Activated naive CD8-positive, alpha-beta T cell treated with anti-CD3 and anti-CD28 coated beads for 36 hours (primary cell): ENCODE data around the gene ATR. TPM values are rescaled to one million over a fixed set of nuclear protein-coding genes. Genes with fewer than 3 reads are reported as not detected.
"Not testable (repeated sequence)": the region's sequence is repeated elsewhere in the genome, so short reads cannot be mapped to it uniquely, and the experiment has no call there.

Experiments used
- DNase-seq: peaks from one replicate; pipeline ENCODE4 v3.0.0; 2021
- H3K27ac Mint-ChIP-seq: one replicate; pipeline ENCODE4 v1.8.0; 2022; ENCODE audit warnings: mild to moderate bottlenecking, moderate library complexity, mixed read lengths
- H3K27me3 Mint-ChIP-seq: one replicate; pipeline ENCODE4 v1.8.0; 2022; ENCODE audit warnings: mild to moderate bottlenecking, mixed read lengths
- H3K36me3 Mint-ChIP-seq: one replicate; pipeline ENCODE4 v1.8.0; 2021; ENCODE audit warnings: mild to moderate bottlenecking, mixed read lengths
- H3K4me1 Mint-ChIP-seq: one replicate; pipeline ENCODE4 v1.8.0; 2021; ENCODE audit warnings: mixed read lengths
- H3K4me3 Mint-ChIP-seq: one replicate; pipeline ENCODE4 v1.8.0; 2022; ENCODE audit warnings: mild to moderate bottlenecking, moderate library complexity, mixed read lengths
- H3K9me3 Mint-ChIP-seq: one replicate; pipeline ENCODE4 v1.8.0; 2022; ENCODE audit warnings: mixed read lengths
- total RNA-seq, 2 experiments: library from RNA; stranded (reverse); gene quantifications; one replicate each; pipeline ENCODE4 v1.2.3, GENCODE V29; 2021

Gene ATR
- 10 to 100 TPM; 38.3 to 42.4 TPM for total RNA-seq

DNA sequence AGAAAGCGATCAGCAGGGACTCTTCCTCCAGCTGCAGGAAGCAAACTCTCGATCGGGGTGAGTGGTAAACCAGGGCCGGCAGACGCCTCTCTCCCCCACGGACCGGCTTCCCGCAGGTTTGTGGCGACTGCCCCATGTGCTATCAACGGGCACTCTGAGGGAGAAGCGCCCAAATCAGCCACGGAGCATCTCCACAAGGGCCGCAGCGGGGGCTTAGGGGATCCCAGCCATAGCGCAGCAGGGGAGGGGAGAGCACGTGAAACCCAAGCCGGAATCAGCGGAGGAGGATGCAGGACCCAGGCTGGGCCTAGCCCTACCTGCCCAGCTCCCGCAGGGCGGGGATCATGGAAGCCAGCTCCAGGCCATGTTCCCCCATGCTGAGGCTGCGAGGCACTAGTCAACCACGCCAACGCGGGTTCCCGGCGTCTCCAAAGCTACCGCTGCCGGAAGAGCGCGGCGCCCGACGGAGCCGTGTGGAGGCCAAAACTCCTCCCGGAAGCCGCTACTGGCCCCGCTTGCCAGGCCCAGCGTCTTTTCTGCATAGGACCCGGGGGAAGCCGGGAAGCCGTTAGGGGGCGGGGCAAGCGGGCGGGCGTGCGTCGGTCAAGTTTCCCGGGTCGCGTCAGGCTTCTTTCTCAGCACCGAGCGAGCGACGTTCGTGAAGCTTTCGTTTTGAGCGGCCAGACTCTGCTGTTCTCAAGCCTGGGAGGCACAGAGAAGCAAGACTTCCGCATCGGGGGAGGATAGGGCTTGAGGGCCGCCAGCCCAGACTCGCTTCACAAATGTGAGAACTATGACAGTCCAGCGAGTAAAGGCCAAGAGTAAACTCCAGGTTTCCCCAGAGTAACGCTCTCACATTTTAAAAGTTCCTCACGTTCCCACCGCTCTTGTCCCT lies at the start of gene ATR:
TSS of gene ATR (minus strand) at position 405 of the 895 bp plus-strand sequence. CDS start at position 376, 29 bp downstream.
- no peaks in the 10 kb centered on the region for H3K9me3 Mint-ChIP-seq
- H3K4me1 Mint-ChIP-seq = peaks cover 36% of the 10 kb centered on the region
- H3K4me3 Mint-ChIP-seq = peak within 1 kb of the TSS; percentile 97
- DNase-seq = peak; percentile 97
- H3K36me3 Mint-ChIP-seq = peaks cover 22% of the 10 kb centered on the region
- no peaks in the 10 kb centered on the region for H3K27me3 Mint-ChIP-seq
- H3K27ac Mint-ChIP-seq = peak within 1 kb of the TSS; percentile 96

DNA sequence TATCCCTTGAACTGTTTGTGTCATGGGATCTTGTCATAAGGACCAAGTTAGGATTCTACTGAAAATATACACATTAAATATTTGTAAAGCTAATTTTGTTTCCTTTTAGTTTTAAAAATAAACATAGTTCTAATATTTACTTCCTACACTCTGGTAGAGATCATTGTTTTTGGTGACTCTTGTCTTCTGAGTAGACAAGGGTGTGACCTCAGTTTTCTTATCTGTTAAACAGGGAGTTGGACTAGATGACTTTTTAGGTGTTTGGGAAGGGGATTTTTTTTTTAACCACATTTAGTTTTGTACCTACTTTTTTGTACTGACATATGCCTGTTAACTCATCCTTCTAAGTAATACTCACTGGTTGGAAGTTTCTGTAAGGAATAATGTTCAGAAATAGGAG lies 48.4 kb upstream of the ATR start:
- Mint-ChIP-seq H3K27ac (no peak overlapping the region), H3K27me3 (no peaks in the 10 kb centered on the region), H3K4me3 (no peak overlapping the region), H3K36me3 (no peaks in the 10 kb centered on the region), H3K4me1 (peaks cover 5% of the 10 kb centered on the region), H3K9me3 (no peaks in the 10 kb centered on the region)
- DNase-seq = no peak

DNA sequence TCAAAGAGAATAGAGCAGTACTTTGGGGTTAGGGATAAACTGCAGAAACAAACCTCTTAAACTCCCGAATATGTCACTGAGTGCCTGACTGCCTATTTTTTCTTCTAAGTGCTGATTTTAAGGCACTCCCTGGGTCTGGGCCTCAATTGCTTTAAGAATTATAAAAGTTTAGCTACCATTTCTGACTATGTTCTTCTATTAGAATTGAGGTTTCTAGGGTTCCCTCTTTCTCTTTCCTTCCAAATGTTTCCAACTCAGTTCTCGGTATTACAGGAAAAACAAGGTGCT lies 46.6 kb upstream of the ATR start:
- Mint-ChIP-seq H3K36me3 (no peaks in the 10 kb centered on the region), H3K27ac (no peak overlapping the region), H3K9me3 (no peaks in the 10 kb centered on the region), H3K4me3 (no peak overlapping the region), H3K4me1 (peaks cover 5% of the 10 kb centered on the region), H3K27me3 (no peaks in the 10 kb centered on the region)
- no peak for DNase-seq

DNA sequence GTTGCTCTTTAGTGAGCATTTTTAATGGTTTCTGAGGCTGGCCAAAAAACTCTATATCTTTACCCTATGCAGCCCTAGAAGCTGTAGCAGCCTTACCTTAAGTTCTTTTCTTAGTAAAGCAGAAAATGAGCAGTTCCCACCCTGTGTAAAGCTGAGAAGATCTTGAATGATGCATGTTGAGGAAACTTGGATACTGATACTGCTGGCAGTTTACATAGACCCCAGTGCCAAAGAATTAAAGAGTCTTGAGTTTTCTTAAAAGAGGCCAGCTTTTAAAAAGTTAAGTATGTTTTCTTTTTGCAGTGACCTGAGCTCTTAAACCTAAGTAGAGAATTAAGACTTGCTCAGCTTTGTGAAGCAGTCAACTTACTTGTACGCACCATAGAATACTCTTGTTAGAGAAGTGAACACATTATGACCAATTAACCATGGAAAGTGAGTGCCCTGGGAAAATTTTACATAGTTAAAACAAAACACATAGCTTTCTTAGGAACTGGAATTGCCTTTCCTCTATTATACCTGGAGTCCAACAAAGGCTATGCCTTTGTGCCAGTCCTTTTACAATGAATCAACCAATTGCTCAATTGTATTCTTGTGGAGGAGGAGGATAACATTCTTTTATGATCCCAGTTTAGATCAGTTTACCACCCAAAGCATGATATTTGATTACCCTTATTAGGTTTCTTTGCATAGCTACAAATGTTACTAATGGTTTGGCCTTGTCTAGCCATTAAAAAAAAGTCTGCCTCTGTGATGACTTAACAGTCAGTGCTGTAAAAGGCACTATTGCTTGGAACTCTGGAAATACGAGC lies 46.0 kb upstream of the ATR start:
- DNase-seq = no peak
- Mint-ChIP-seq H3K27ac (no peak overlapping the region), H3K9me3 (no peaks in the 10 kb centered on the region), H3K36me3 (no peaks in the 10 kb centered on the region), H3K4me3 (no peak overlapping the region), H3K4me1 (peaks cover 5% of the 10 kb centered on the region), H3K27me3 (no peaks in the 10 kb centered on the region)

DNA sequence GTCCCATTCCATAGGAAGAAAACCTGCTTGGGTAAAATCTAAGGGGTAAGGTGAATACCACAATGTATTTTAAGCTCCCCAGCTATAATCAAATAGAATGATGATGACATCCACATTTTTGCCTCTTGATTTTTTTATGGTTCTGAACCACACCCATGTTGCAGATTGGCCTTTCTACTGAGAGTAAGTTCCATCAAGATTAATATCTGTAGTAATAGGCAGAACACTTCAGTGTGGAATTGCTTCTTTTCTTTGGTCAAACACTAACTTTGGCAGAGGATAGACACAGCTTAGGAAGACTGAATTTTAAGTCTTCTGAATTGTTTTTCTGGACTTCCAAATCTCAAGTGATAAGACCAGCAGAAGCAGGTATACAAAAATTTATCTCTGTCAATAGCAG lies 44.7 kb upstream of the ATR start:
- H3K27me3 Mint-ChIP-seq = no peaks in the 10 kb centered on the region
- H3K4me3 Mint-ChIP-seq = no peak overlapping the region
- H3K36me3 Mint-ChIP-seq = no peaks in the 10 kb centered on the region
- no peaks in the 10 kb centered on the region for H3K9me3 Mint-ChIP-seq
- H3K27ac Mint-ChIP-seq = no peak overlapping the region
- DNase-seq = no peak
- peaks cover 5% of the 10 kb centered on the region for H3K4me1 Mint-ChIP-seq

DNA sequence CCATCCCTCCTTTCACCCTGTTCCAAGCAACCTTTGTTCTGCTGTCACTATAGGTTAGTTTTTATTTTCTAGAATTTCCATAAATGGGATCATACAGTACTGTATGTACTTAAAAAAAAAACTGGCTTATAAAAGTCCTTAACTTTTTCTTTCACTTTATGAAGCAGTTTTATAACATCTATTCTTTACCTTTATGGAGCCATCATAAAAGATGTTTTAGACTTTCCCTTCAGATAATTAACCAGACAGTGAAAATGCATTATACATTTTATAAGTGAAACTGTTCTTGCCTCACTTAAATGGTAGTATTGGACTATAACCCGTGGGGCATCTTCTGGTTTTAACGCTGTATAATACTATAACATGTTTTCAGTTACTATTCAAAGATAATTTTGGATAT lies 43.9 kb upstream of the ATR start:
- Mint-ChIP-seq H3K27ac (no peak overlapping the region), H3K4me3 (no peak overlapping the region), H3K4me1 (peaks cover 5% of the 10 kb centered on the region), H3K9me3 (no peaks in the 10 kb centered on the region), H3K27me3 (no peaks in the 10 kb centered on the region), H3K36me3 (no peaks in the 10 kb centered on the region)
- DNase-seq = no peak

DNA sequence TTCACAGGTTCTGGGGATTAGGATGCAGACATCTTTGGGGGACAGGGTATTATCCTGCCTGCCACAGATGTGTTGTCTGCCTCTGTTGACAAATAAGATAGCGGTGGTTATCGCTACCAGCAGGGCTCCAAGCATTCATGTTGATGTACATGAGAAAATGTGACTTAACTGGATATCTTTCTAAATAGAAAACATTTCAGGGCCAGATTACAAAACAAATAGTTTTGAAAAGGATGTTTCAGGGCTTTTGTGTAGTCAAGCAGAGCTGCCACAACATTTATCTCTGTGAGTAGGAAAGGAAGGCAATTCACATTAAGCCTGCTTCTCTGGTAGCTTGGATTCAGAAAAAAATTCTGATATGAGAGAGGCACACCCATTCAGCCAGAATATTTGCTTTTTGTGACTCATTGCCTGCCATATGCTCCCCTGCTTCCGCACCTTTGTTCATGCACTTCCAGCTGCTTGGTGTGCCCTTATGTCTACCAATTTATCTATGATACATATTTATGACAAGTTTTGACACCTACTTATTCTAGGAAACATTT lies 40.5 kb upstream of the ATR start:
- no peak overlapping the region for H3K4me3 Mint-ChIP-seq
- H3K27ac Mint-ChIP-seq = no peak overlapping the region
- H3K36me3 Mint-ChIP-seq = no peaks in the 10 kb centered on the region
- H3K9me3 Mint-ChIP-seq = no peaks in the 10 kb centered on the region
- no peak for DNase-seq
- H3K27me3 Mint-ChIP-seq = no peaks in the 10 kb centered on the region
- H3K4me1 Mint-ChIP-seq = no peaks in the 10 kb centered on the region

DNA sequence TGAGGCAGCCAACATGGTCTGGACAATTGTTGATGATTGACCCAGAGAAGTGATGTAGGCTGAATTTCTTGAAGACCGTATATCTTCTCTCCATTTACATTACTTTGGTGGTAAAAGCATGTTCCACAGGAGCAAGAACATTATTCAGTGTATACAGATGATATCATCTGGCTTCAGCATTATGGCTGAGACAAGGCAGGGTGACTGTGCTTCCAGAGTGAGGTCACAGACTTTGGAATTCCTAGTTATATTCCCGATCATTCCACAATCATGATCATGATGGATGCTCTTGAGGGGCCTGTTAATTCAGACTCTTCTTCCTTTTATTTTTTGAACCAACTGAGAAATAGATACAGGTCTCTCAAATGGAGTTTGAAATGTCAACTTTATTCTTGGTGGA lies 36.6 kb upstream of the ATR start:
- Mint-ChIP-seq H3K36me3 (no peaks in the 10 kb centered on the region), H3K4me3 (no peak overlapping the region), H3K27me3 (no peaks in the 10 kb centered on the region), H3K9me3 (no peaks in the 10 kb centered on the region), H3K4me1 (no peaks in the 10 kb centered on the region), H3K27ac (no peak overlapping the region)
- no peak for DNase-seq

DNA sequence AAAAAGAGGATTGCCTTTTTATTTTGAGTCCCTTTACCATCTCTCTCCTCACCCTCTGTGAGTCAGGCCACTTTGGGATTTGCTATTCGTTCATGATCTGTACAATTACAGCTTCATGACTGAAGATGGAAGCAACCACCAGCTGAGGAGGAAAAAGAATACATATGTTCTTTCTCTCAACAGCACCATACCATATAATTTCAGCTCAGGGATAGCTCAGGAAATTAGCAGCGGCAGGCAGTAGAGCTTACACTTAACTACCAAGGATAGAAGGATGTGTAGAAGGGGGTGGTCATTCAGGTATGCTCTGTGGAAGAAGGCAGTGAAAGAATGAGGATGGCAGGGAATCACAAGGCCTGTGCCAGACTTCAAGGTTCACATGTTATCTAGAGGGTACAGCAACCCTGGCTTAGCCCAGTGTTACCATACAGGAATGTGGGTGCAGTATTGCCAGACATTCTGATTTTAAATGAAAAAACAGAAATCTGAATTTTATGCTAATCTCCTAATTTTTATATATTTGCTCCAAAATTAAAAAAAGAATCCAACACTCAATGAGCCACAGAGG lies 35.6 kb upstream of the ATR start:
- Mint-ChIP-seq H3K9me3 (no peaks in the 10 kb centered on the region), H3K27me3 (no peaks in the 10 kb centered on the region), H3K4me1 (no peaks in the 10 kb centered on the region), H3K36me3 (no peaks in the 10 kb centered on the region), H3K27ac (no peak overlapping the region), H3K4me3 (no peak overlapping the region)
- DNase-seq = no peak

DNA sequence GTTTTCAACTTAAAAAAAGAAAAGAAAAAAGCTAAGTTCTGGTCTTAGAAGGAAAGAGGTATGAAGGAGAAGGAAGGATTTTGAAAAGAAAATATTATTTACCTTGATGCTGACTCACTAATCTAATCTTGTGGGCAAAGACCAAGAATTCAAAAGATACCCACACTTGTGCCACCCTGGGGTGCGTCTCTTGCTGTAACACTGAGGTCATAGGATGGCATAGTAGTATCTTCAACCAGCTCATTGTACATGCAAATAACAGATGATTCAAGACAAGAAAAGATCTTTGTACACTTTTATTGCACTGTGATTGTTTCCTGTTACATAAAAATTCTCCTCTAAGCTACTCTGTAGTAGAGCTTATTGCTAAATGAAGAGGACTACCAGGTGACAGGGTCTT lies 35.0 kb upstream of the ATR start:
- H3K36me3 Mint-ChIP-seq = no peaks in the 10 kb centered on the region
- no peak for DNase-seq
- H3K9me3 Mint-ChIP-seq = no peaks in the 10 kb centered on the region
- no peaks in the 10 kb centered on the region for H3K27me3 Mint-ChIP-seq
- H3K4me1 Mint-ChIP-seq = no peaks in the 10 kb centered on the region
- no peak overlapping the region for H3K4me3 Mint-ChIP-seq
- no peak overlapping the region for H3K27ac Mint-ChIP-seq

DNA sequence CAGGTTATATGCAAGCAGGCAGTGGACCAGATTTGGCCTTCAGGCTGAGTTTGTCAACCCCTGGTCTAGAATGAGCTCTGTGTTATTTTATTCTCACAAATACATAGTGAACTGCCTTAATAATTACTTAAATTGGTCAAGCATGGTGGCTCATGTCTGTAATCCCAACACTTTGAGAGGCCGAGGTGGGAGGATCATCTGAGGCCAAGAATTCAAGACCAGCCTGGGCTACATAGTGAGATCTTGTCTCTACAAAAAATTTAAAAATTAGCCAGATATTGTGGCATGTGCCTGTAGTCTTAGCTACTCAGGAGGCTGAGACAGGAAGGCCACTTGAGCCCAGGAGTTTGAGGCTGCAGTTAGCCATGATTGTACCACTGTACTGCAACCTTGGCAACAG lies 32.7 kb upstream of the ATR start:
- H3K4me1 Mint-ChIP-seq = no peaks in the 10 kb centered on the region
- no peaks in the 10 kb centered on the region for H3K36me3 Mint-ChIP-seq
- DNase-seq = no peak
- no peak overlapping the region for H3K4me3 Mint-ChIP-seq
- H3K9me3 Mint-ChIP-seq = no peaks in the 10 kb centered on the region
- no peaks in the 10 kb centered on the region for H3K27me3 Mint-ChIP-seq
- no peak overlapping the region for H3K27ac Mint-ChIP-seq

DNA sequence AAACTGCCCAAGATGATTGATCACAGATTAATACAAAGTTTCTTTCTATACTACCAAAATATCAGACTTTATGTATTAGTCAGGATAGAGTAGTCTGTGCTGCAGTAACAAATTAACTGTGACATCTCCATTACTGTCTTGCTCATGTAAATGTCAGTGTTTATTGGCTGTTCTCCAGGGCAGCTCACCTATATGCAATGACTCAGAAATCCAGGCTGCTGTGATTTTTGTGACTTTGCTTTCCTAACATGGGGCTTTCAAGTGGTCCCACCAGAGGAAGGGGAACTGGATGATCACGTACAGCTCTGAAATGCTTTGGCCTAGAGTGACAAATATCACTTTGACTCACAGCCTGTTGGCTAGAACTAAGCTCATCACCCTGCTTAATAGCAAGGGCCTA lies 30.6 kb upstream of the ATR start:
- Mint-ChIP-seq H3K27ac (no peak overlapping the region), H3K4me1 (peaks cover 2% of the 10 kb centered on the region), H3K27me3 (no peaks in the 10 kb centered on the region), H3K36me3 (no peaks in the 10 kb centered on the region), H3K4me3 (no peak overlapping the region), H3K9me3 (no peaks in the 10 kb centered on the region)
- no peak for DNase-seq

DNA sequence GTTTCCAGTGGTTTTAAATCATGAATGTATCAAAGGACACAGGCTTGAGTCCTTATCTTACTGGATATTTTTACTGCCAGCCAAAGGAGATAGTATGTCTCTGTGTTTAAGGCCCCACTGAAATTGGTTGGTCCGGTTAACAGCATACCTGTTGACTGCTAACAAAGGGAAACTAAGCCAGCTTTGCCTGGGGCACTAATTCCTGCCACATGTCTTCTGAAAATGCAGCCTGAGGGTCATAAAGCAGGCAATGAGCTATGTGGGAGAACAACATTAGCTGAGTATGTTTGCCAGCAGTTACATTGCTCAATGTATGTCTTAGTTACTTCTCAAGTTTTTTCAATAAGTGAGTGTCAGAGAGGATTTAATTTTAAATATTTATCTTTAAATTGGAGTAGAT lies 30.1 kb upstream of the ATR start:
- H3K27me3 Mint-ChIP-seq = no peaks in the 10 kb centered on the region
- no peaks in the 10 kb centered on the region for H3K36me3 Mint-ChIP-seq
- no peak overlapping the region for H3K27ac Mint-ChIP-seq
- DNase-seq = no peak
- no peaks in the 10 kb centered on the region for H3K9me3 Mint-ChIP-seq
- H3K4me1 Mint-ChIP-seq = peaks cover 2% of the 10 kb centered on the region
- no peak overlapping the region for H3K4me3 Mint-ChIP-seq

DNA sequence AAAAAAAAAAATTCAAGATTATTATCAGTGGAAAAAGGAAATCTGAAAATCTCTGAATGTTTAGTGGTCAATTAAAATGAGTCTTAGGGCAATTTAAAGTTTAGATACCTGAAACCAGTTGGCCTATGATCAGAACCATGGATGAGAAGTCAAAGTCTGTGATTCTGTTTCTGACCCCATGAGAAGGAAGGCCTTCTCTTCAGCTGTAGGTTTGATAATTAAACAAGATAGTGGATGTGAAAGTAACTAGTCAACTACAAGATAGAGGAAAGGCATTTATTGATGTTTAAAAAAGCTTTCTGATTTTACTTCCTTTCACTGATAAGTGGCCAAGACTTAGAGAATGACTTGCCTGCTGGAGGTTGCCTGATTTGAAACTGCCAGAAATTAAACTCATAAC lies 26.4 kb upstream of the ATR start:
- no peak for DNase-seq
- peaks cover 1% of the 10 kb centered on the region for H3K36me3 Mint-ChIP-seq
- no peaks in the 10 kb centered on the region for H3K9me3 Mint-ChIP-seq
- H3K4me1 Mint-ChIP-seq = peaks cover 2% of the 10 kb centered on the region
- H3K4me3 Mint-ChIP-seq = no peak overlapping the region
- H3K27ac Mint-ChIP-seq = no peak overlapping the region
- no peaks in the 10 kb centered on the region for H3K27me3 Mint-ChIP-seq

DNA sequence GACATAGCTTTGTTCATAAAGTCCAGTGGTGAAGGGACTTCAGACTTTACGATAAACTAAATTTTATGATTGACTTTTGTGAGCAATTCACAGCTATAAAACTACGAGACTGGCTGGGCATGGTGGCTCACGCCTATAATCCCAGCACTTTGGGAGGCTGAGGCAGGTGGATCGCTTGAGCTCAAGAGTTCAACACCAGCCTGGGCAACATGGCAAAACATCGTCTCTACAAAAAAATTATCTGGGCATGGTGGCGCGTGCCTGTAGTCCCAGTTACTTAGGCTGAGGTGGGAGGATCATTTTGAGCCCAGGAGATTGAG lies 24.8 kb upstream of the ATR start:
- H3K27ac Mint-ChIP-seq, H3K4me1 Mint-ChIP-seq, H3K9me3 Mint-ChIP-seq, H3K27me3 Mint-ChIP-seq, H3K4me3 Mint-ChIP-seq, DNase-seq, H3K36me3 Mint-ChIP-seq: not testable (repeated sequence)
